ENCODE measurements around the gene PEAR1.
A peak's percentile ranks its signal among the peaks of the same experiment; 100 is the strongest.

Gene PEAR1

GRCh38 chr1:156936721-156937220 lies 43.3 kb downstream of the PEAR1 start:
- no peak for DNase-seq (ENCODE audit: low read depth in 2 of 2)

- no peak for DNase-seq (ENCODE audit: low read depth in 2 of 2)
Measured at GRCh38 chr1:156937883-156938282, 44.4 kb downstream of the PEAR1 start.

- DNase-seq (ENCODE audit: low read depth in 2 of 2), result no peak
Measured at GRCh38 chr1:156938813-156939212, 45.3 kb downstream of the PEAR1 start.

- DNase-seq (ENCODE audit: low read depth in 2 of 2), result no peak
Measured at GRCh38 chr1:156939786-156940334, 46.3 kb downstream of the PEAR1 start.

- DNase-seq (ENCODE audit: low read depth in 2 of 2), result no peak
Measured at GRCh38 chr1:156941675-156942074, 48.2 kb downstream of the PEAR1 start.

- no peak for DNase-seq (ENCODE audit: low read depth in 2 of 2)
Measured at GRCh38 chr1:156942176-156942575, 48.7 kb downstream of the PEAR1 start.

GRCh38 chr1:156942576-156942975 lies 49.1 kb downstream of the PEAR1 start:
- DNase-seq (ENCODE audit: low read depth in 2 of 2), result no peak

- no peak for DNase-seq (ENCODE audit: low read depth in 2 of 2)
Measured at GRCh38 chr1:156943756-156944155, 50.2 kb downstream of the PEAR1 start.

- DNase-seq (ENCODE audit: low read depth in 2 of 2), result no peak
Measured at GRCh38 chr1:156944268-156944667, 50.8 kb downstream of the PEAR1 start.

- no peak for DNase-seq (ENCODE audit: low read depth in 2 of 2)
Measured at GRCh38 chr1:156944848-156945247, 51.3 kb downstream of the PEAR1 start.

- no peak for DNase-seq (ENCODE audit: low read depth in 2 of 2)
Measured at GRCh38 chr1:156945881-156946661, 52.6 kb downstream of the PEAR1 start.

GRCh38 chr1:156947127-156947526 lies 53.6 kb downstream of the PEAR1 start:
- DNase-seq (ENCODE audit: low read depth in 2 of 2), result no peak

GRCh38 chr1:156947818-156948525 lies 54.5 kb downstream of the PEAR1 start:
- no peak for DNase-seq (ENCODE audit: low read depth in 2 of 2)

- DNase-seq (ENCODE audit: low read depth in 2 of 2), result no peak
Measured at GRCh38 chr1:156948708-156949107, 55.2 kb downstream of the PEAR1 start.

- DNase-seq (ENCODE audit: low read depth in 2 of 2), result no peak
Measured at GRCh38 chr1:156949127-156949526, 55.6 kb downstream of the PEAR1 start.

- no peak for DNase-seq (ENCODE audit: low read depth in 2 of 2)
Measured at GRCh38 chr1:156951371-156951770, 57.9 kb downstream of the PEAR1 start.

- no peak for DNase-seq (ENCODE audit: low read depth in 2 of 2)
Measured at GRCh38 chr1:156953571-156953970, 60.1 kb downstream of the PEAR1 start.

- DNase-seq (ENCODE audit: low read depth in 2 of 2), result no peak
Measured at GRCh38 chr1:156956333-156956732, 62.8 kb downstream of the PEAR1 start.

- no peak for DNase-seq (ENCODE audit: low read depth in 2 of 2)
Measured at GRCh38 chr1:156957634-156958033, 64.1 kb downstream of the PEAR1 start.

GRCh38 chr1:156958247-156958714 lies 64.8 kb downstream of the PEAR1 start:
- DNase-seq (ENCODE audit: low read depth in 2 of 2), result no peak

- peak; percentile 15 to 33 for DNase-seq (ENCODE audit: low read depth in 2 of 2)
Measured at GRCh38 chr1:156959414-156959813, 65.9 kb downstream of the PEAR1 start.

GRCh38 chr1:156959925-156960324 lies 66.4 kb downstream of the PEAR1 start:
- DNase-seq (ENCODE audit: low read depth in 2 of 2), result no peak

GRCh38 chr1:156961709-156962108 lies 68.2 kb downstream of the PEAR1 start:
- DNase-seq (ENCODE audit: low read depth in 2 of 2), result no peak
